Lung (tissue), 12 donors: Measurements from ENCODE around the gene ACAP1. TPM values are rescaled to one million over a fixed set of nuclear protein-coding genes. Genes with fewer than 3 reads are reported as not detected.

ENCODE experiments used
- ATAC-seq: fragments of 200-7000 bp; cut with Tn5 transposase; one replicate; pipeline ENCODE4 v1.9.1; 2020; ENCODE audit warnings: moderate number of reproducible peaks; ENCODE audit not compliant: insufficient read depth, low FRiP score
- DNase-seq, 3 donors: peaks; one replicate each; pipeline ENCODE4 v3.0.0-alpha.2; 2013 to 2017
- H3K27ac ChIP-seq, 2 donors: one replicate each; pipeline ENCODE4 v1.5.1; 2013; ENCODE audit warnings: mild to moderate bottlenecking in 2 of 2, moderate library complexity in 2 of 2, control low read depth in 1 of 2, inconsistent platforms in 1 of 2, low read depth in 1 of 2, low read length in 1 of 2
- H3K27me3 ChIP-seq, 3 donors: one replicate each; pipeline ENCODE4 v1.5.1; 2013; ENCODE audit warnings: low read length in 2 of 3; ENCODE audit not compliant: control insufficient read depth in 3 of 3, insufficient read depth in 3 of 3
- H3K36me3 ChIP-seq, 4 donors: one replicate each; pipeline ENCODE4 v1.5.1; 2013; ENCODE audit warnings: low read length in 4 of 4, mild to moderate bottlenecking in 1 of 4, moderate library complexity in 1 of 4; ENCODE audit not compliant: control insufficient read depth in 4 of 4, insufficient read depth in 4 of 4
- H3K4me1 ChIP-seq, 5 donors: one replicate each; pipeline ENCODE4 v1.5.1; 2013; ENCODE audit warnings: low read length in 5 of 5, mild to moderate bottlenecking in 2 of 5, moderate library complexity in 1 of 5; ENCODE audit not compliant: control insufficient read depth in 5 of 5, insufficient read depth in 5 of 5
- H3K4me3 ChIP-seq: one replicate; pipeline ENCODE4 v1.5.1; 2013; ENCODE audit warnings: mild to moderate bottlenecking, control low read depth, moderate library complexity
- H3K9ac ChIP-seq, 2 donors: one replicate each; pipeline ENCODE4 v1.5.1; 2013; ENCODE audit warnings: low read length in 2 of 2, control low read depth in 1 of 2; ENCODE audit not compliant: insufficient read depth in 1 of 2
- H3K9me3 ChIP-seq, 4 donors: one replicate each; pipeline ENCODE4 v1.5.1; 2013; ENCODE audit warnings: low read length in 3 of 4, mild to moderate bottlenecking in 1 of 4, moderate library complexity in 1 of 4; ENCODE audit not compliant: control insufficient read depth in 4 of 4, insufficient read depth in 3 of 4
- CTCF ChIP-seq: IDR thresholded peaks from 2 replicates; pipeline ENCODE4 v1.5.1; 2012; ENCODE audit warnings: mild to moderate bottlenecking; ENCODE audit errors: control extremely low read depth, extremely low read depth
- WGBS, 2 donors: extraction: QIAGEN DNeasy Blood & Tissue Kit; methylation state at CpG; one replicate each; pipeline ENCODE4 v1.1.7; 2013; 5-methylcytosine and 5-hydroxymethylcytosine counted together
- polyA plus RNA-seq, 2 donors: library from polyadenylated mRNA; stranded (reverse); fragments of 200-250 nt; gene quantifications; one replicate each; pipeline ENCODE4 v1.2.1, GENCODE V29; 2013
- total RNA-seq, 2 donors: library from RNA; depleted of rRNA in 1 of 2; stranded (reverse); fragments of >200 nt in 1 of 2; gene quantifications; one replicate each; pipeline ENCODE4 v1.2.1, GENCODE V29; 2014 to 2021
- donor health status: control.
- donor health status: control.
- donor health status: Bipolar disorder and iron deficiency.
- donor health status: healthy.
- donor health status: DM: yes; HTN: yes; CAD: no.

Gene ACAP1
- total and polyA plus RNA-seq, 4 donors = 9.2 to 39.4 (median 22.1) TPM

- peaks cover 0 to 3% (median 0%) of the 10 kb centered on the region in 4 donors for H3K36me3 ChIP-seq
- peak within 1 kb of the TSS; percentile 45 for H3K4me3 ChIP-seq
- H3K27ac ChIP-seq = peak within 1 kb of the TSS in 1 of 2 donors; percentile 65
- H3K9ac ChIP-seq = peak within 1 kb of the TSS; percentile 0 to 12
- no peaks in the 10 kb centered on the region for H3K9me3 ChIP-seq
- no peak for TF ChIP-seq CTCF
- peak; percentile 15 to 54 (median 29) for DNase-seq
- 3 to 5% methylated on average over 32 to 52 of the region's 52 CpGs for WGBS, 2 donors
- peak; percentile 61 for ATAC-seq
- peaks cover 0 to 9% (median 0%) of the 10 kb centered on the region in 3 donors for H3K27me3 ChIP-seq
- H3K4me1 ChIP-seq = peaks cover 0 to 30% (median 15%) of the 10 kb centered on the region in 5 donors
These were observed 44.7 kb downstream of the ACAP1 start, which contains the start of gene TNK1 for GRCh38 chr17:7380855-7381683. TSS of gene TNK1 (plus strand) at chr17:7381089. CDS start at chr17:7382927, 1,838 bp downstream.

- Histone ChIP-seq H3K4me3 (no peak overlapping the region), H3K9me3 (no peaks in the 10 kb centered on the region), H3K27me3 (peaks cover 0 to 9% (median 0%) of the 10 kb centered on the region in 3 donors), H3K4me1 (peaks cover 0 to 30% (median 15%) of the 10 kb centered on the region in 5 donors), H3K9ac (no peak overlapping the region), H3K36me3 (peaks cover 0 to 6% (median 1%) of the 10 kb centered on the region in 4 donors), H3K27ac (no peak overlapping the region)
- no peak for TF ChIP-seq CTCF
- DNase-seq (no peak), ATAC-seq (no peak)
- WGBS, 2 donors = 94 to 96% methylated on average over 10 of the region's 10 CpGs
These were observed 46.6 kb downstream of the ACAP1 start for GRCh38 chr17:7382901-7383300.

GRCh38 chr17:7383371-7383741 is 47.0 kb downstream of the ACAP1 start:
- H3K4me3 ChIP-seq = no peak overlapping the region
- H3K9ac ChIP-seq = no peak overlapping the region
- no peaks in the 10 kb centered on the region for H3K9me3 ChIP-seq
- H3K27ac ChIP-seq = no peak overlapping the region
- H3K36me3 ChIP-seq = peaks cover 0 to 7% (median 3%) of the 10 kb centered on the region in 4 donors
- DNase-seq (no peak), ATAC-seq (no peak)
- H3K4me1 ChIP-seq = peaks cover 0 to 30% (median 15%) of the 10 kb centered on the region in 5 donors
- TF ChIP-seq CTCF = no peak
- H3K27me3 ChIP-seq = peaks cover 0 to 9% (median 0%) of the 10 kb centered on the region in 3 donors
- WGBS, 2 donors = 86 to 91% methylated on average over 11 of the region's 11 CpGs
